ENCODE measurements around the gene CAPN3.

The CAPN3 gene

GRCh38 chr15:42356851-42357250 lies 2.5 kb upstream of the CAPN3 start:
- no peaks in the 10 kb centered on the region for H3K9me3 ChIP-seq (replicated peaks in 1 of 2; ENCODE audit: control insufficient read depth in 2 of 2, insufficient read depth in 1 of 2, low read depth in 1 of 2, low read length in 2 of 2)
- H3K27ac ChIP-seq (replicated peaks; ENCODE audit: low read length) = no peak overlapping the region
- H3K27me3 ChIP-seq (ENCODE audit: control insufficient read depth in 3 of 3, insufficient read depth in 3 of 3, low read depth in 1 of 3, low read length in 3 of 3) = no peaks in the 10 kb centered on the region
- no peak overlapping the region for H2AK5ac ChIP-seq (ENCODE audit: low read depth, low read length)
- H3K36me3 ChIP-seq (replicated peaks in 1 of 2; ENCODE audit: control insufficient read depth in 2 of 2, insufficient read depth in 2 of 2, low read length in 2 of 2) = peaks cover 0 to 3% of the 10 kb centered on the region in 2 donors
- no peak overlapping the region for H3K4me3 ChIP-seq (ENCODE audit: low read length in 2 of 2)
- H3K9ac ChIP-seq (ENCODE audit: low read depth, low read length, poor library complexity) = no peak overlapping the region
- DNase-seq (ENCODE audit: low spot score) = no peak
- no peak overlapping the region for H2BK120ac ChIP-seq (ENCODE audit: low read depth, low read length)
- H2BK12ac ChIP-seq (ENCODE audit: low read length) = no peak overlapping the region
- no CpG with 5 or more reads among the region's 5 CpGs for WGBS, 2 donors (ENCODE audit: extremely low coverage in 2 of 2, insufficient read length in 2 of 2, insufficient replicate concordance in 1 of 2)
- no peaks in the 10 kb centered on the region for H3K79me1 ChIP-seq (ENCODE audit: low read depth, low read length)
- H2BK15ac ChIP-seq (ENCODE audit: low read length) = no peak overlapping the region
- H4K8ac ChIP-seq (ENCODE audit: low read depth, low read length) = no peak overlapping the region
- no peak overlapping the region for H3K4me2 ChIP-seq (ENCODE audit: insufficient read depth, low read length, poor library complexity, severe bottlenecking)
- H2AFZ ChIP-seq (ENCODE audit: low read length) = no peak overlapping the region
- H3K14ac ChIP-seq (ENCODE audit: low read length) = no peak overlapping the region
- H3K18ac ChIP-seq (ENCODE audit: low read length) = no peak overlapping the region
- H3K4ac ChIP-seq (ENCODE audit: low read length) = no peak overlapping the region
- no peak overlapping the region for H4K91ac ChIP-seq (ENCODE audit: low read depth, low read length, poor library complexity)
- no peaks in the 10 kb centered on the region for H3K4me1 ChIP-seq (ENCODE audit: control insufficient read depth in 2 of 2, insufficient read depth in 1 of 2, low read depth in 1 of 2, low read length in 2 of 2)
- H2BK5ac ChIP-seq (ENCODE audit: low read length) = no peak overlapping the region
- H3K23ac ChIP-seq (ENCODE audit: low read depth, low read length, poor library complexity) = no peak overlapping the region

DNA sequence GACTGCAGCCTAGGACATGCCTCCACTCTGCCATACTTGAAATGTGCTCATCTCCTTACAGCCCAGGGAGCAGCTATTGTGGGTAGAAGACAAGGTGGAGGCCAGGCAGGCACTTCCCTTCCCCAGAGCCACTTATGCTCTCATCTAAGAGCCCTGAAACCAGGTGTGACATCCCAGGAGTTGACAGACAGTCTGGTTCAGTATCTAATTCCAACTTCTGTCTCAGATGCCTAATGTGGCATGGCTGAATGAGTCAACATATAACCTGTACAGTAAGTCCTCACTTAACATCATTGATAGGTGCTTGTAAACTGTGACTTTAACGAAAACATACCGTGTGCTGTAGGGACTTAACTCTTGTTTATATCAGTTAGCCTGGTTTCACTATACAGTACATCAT lies 1.2 kb upstream of the CAPN3 start:
- no CpG with 5 or more reads among the region's 2 CpGs for WGBS, 2 donors (ENCODE audit: extremely low coverage in 2 of 2, insufficient read length in 2 of 2, insufficient replicate concordance in 1 of 2)
- H3K27me3 ChIP-seq (ENCODE audit: control insufficient read depth in 3 of 3, insufficient read depth in 3 of 3, low read depth in 1 of 3, low read length in 3 of 3) = no peaks in the 10 kb centered on the region
- no peak overlapping the region for H4K91ac ChIP-seq (ENCODE audit: low read depth, low read length, poor library complexity)
- no peaks in the 10 kb centered on the region for H3K36me3 ChIP-seq (replicated peaks in 1 of 2; ENCODE audit: control insufficient read depth in 2 of 2, insufficient read depth in 2 of 2, low read length in 2 of 2)
- H3K14ac ChIP-seq (ENCODE audit: low read length) = no peak overlapping the region
- H2BK15ac ChIP-seq (ENCODE audit: low read length) = no peak overlapping the region
- H3K23ac ChIP-seq (ENCODE audit: low read depth, low read length, poor library complexity) = no peak overlapping the region
- no peak for DNase-seq (ENCODE audit: low spot score)
- H2AK5ac ChIP-seq (ENCODE audit: low read depth, low read length) = no peak overlapping the region
- H2BK5ac ChIP-seq (ENCODE audit: low read length) = no peak overlapping the region
- H3K79me1 ChIP-seq (ENCODE audit: low read depth, low read length) = no peaks in the 10 kb centered on the region
- H3K9me3 ChIP-seq (replicated peaks in 1 of 2; ENCODE audit: control insufficient read depth in 2 of 2, insufficient read depth in 1 of 2, low read depth in 1 of 2, low read length in 2 of 2) = no peaks in the 10 kb centered on the region
- H3K4me2 ChIP-seq (ENCODE audit: insufficient read depth, low read length, poor library complexity, severe bottlenecking) = no peak overlapping the region
- no peak overlapping the region for H2AFZ ChIP-seq (ENCODE audit: low read length)
- no peak overlapping the region for H3K4me3 ChIP-seq (ENCODE audit: low read length in 2 of 2)
- no peak overlapping the region for H3K18ac ChIP-seq (ENCODE audit: low read length)
- H3K4ac ChIP-seq (ENCODE audit: low read length) = no peak overlapping the region
- no peak overlapping the region for H3K27ac ChIP-seq (replicated peaks; ENCODE audit: low read length)
- no peak overlapping the region for H3K9ac ChIP-seq (ENCODE audit: low read depth, low read length, poor library complexity)
- no peaks in the 10 kb centered on the region for H3K4me1 ChIP-seq (ENCODE audit: control insufficient read depth in 2 of 2, insufficient read depth in 1 of 2, low read depth in 1 of 2, low read length in 2 of 2)
- H4K8ac ChIP-seq (ENCODE audit: low read depth, low read length) = no peak overlapping the region
- no peak overlapping the region for H2BK120ac ChIP-seq (ENCODE audit: low read depth, low read length)
- H2BK12ac ChIP-seq (ENCODE audit: low read length) = no peak overlapping the region

DNA sequence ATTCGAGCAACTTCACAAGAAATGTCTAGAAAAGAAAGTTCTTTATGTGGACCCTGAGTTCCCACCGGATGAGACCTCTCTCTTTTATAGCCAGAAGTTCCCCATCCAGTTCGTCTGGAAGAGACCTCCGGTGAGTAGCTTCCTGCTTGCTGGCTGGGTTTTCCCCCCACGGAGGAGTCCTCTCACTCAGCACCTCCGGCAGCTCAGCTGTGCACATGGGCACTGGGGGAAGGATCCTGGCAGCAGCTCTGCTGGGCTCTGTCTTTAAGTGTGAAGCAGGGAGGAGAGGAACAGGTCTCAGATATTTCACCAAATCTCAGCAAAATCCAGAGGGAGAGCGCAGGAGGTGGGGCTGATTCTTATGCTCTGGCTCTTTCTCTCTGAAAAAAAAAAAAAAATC lies 684 bp downstream of the CAPN3 start:
- Histone ChIP-seq H4K91ac (ENCODE audit: low read depth, low read length, poor library complexity) (no peak overlapping the region), H3K4me3 (ENCODE audit: low read length in 2 of 2) (no peak overlapping the region), H2BK120ac (ENCODE audit: low read depth, low read length) (no peak overlapping the region), H3K36me3 (replicated peaks in 1 of 2; ENCODE audit: control insufficient read depth in 2 of 2, insufficient read depth in 2 of 2, low read length in 2 of 2) (no peaks in the 10 kb centered on the region), H3K9me3 (replicated peaks in 1 of 2; ENCODE audit: control insufficient read depth in 2 of 2, insufficient read depth in 1 of 2, low read depth in 1 of 2, low read length in 2 of 2) (no peaks in the 10 kb centered on the region), H3K4me2 (ENCODE audit: insufficient read depth, low read length, poor library complexity, severe bottlenecking) (no peak overlapping the region), H3K4ac (ENCODE audit: low read length) (no peak overlapping the region), H3K18ac (ENCODE audit: low read length) (no peak overlapping the region), H2BK5ac (ENCODE audit: low read length) (no peak overlapping the region), H4K8ac (ENCODE audit: low read depth, low read length) (no peak overlapping the region), H2AK5ac (ENCODE audit: low read depth, low read length) (no peak overlapping the region), H3K79me1 (ENCODE audit: low read depth, low read length) (no peaks in the 10 kb centered on the region), H2BK15ac (ENCODE audit: low read length) (no peak overlapping the region), H3K27me3 (ENCODE audit: control insufficient read depth in 3 of 3, insufficient read depth in 3 of 3, low read depth in 1 of 3, low read length in 3 of 3) (no peaks in the 10 kb centered on the region), H3K9ac (ENCODE audit: low read depth, low read length, poor library complexity) (no peak overlapping the region), H2BK12ac (ENCODE audit: low read length) (no peak overlapping the region), H3K4me1 (ENCODE audit: control insufficient read depth in 2 of 2, insufficient read depth in 1 of 2, low read depth in 1 of 2, low read length in 2 of 2) (no peaks in the 10 kb centered on the region), H3K23ac (ENCODE audit: low read depth, low read length, poor library complexity) (no peak overlapping the region), H2AFZ (ENCODE audit: low read length) (no peak overlapping the region), H3K27ac (replicated peaks; ENCODE audit: low read length) (no peak overlapping the region), H3K14ac (ENCODE audit: low read length) (no peak overlapping the region)
- WGBS, 2 donors (ENCODE audit: extremely low coverage in 2 of 2, insufficient read length in 2 of 2, insufficient replicate concordance in 1 of 2) = no CpG with 5 or more reads among the region's 7 CpGs
- no peak for DNase-seq (ENCODE audit: low spot score)

DNA sequence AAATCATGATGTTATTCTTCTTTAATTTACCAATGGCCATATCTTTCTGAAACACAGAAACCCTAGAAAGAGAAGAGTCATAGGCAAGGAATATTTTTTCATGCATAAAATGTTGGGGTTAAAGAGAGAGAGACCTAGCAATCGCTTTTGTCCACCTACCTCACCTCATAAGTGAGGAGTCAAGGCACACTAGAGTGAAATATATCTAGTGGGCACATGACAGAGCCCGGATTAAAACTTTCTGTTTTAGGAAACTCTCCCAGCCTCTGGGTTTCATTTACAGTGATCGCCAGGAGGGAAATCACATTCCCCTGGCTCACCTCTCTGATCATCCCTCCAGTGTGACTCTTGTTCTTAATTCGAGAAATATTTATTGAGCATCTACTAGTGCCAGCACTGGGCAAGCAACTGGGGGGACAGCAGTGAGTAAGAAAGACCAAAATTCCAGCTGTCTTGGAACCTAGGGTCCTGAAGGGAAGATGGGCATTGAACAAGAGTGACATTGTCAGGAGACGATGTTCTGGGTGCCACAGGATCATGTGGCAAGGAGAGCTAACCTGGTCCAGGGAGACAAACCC lies 1.3 kb downstream of the CAPN3 start:
- no peak overlapping the region for H3K27ac ChIP-seq (replicated peaks; ENCODE audit: low read length)
- no peak overlapping the region for H2AFZ ChIP-seq (ENCODE audit: low read length)
- H3K27me3 ChIP-seq (ENCODE audit: control insufficient read depth in 3 of 3, insufficient read depth in 3 of 3, low read depth in 1 of 3, low read length in 3 of 3) = no peaks in the 10 kb centered on the region
- no peak overlapping the region for H2BK15ac ChIP-seq (ENCODE audit: low read length)
- H4K91ac ChIP-seq (ENCODE audit: low read depth, low read length, poor library complexity) = no peak overlapping the region
- no peak overlapping the region for H3K4me3 ChIP-seq (ENCODE audit: low read length in 2 of 2)
- no peak overlapping the region for H3K18ac ChIP-seq (ENCODE audit: low read length)
- no peak overlapping the region for H3K14ac ChIP-seq (ENCODE audit: low read length)
- no peaks in the 10 kb centered on the region for H3K9me3 ChIP-seq (replicated peaks in 1 of 2; ENCODE audit: control insufficient read depth in 2 of 2, insufficient read depth in 1 of 2, low read depth in 1 of 2, low read length in 2 of 2)
- no peaks in the 10 kb centered on the region for H3K36me3 ChIP-seq (replicated peaks in 1 of 2; ENCODE audit: control insufficient read depth in 2 of 2, insufficient read depth in 2 of 2, low read length in 2 of 2)
- no CpG with 5 or more reads among the region's 5 CpGs for WGBS, 2 donors (ENCODE audit: extremely low coverage in 2 of 2, insufficient read length in 2 of 2, insufficient replicate concordance in 1 of 2)
- H2AK5ac ChIP-seq (ENCODE audit: low read depth, low read length) = no peak overlapping the region
- H3K4ac ChIP-seq (ENCODE audit: low read length) = no peak overlapping the region
- no peak overlapping the region for H2BK120ac ChIP-seq (ENCODE audit: low read depth, low read length)
- no peak overlapping the region for H2BK5ac ChIP-seq (ENCODE audit: low read length)
- H3K23ac ChIP-seq (ENCODE audit: low read depth, low read length, poor library complexity) = no peak overlapping the region
- no peak overlapping the region for H3K9ac ChIP-seq (ENCODE audit: low read depth, low read length, poor library complexity)
- H3K4me2 ChIP-seq (ENCODE audit: insufficient read depth, low read length, poor library complexity, severe bottlenecking) = no peak overlapping the region
- H4K8ac ChIP-seq (ENCODE audit: low read depth, low read length) = no peak overlapping the region
- no peaks in the 10 kb centered on the region for H3K4me1 ChIP-seq (ENCODE audit: control insufficient read depth in 2 of 2, insufficient read depth in 1 of 2, low read depth in 1 of 2, low read length in 2 of 2)
- DNase-seq (ENCODE audit: low spot score) = no peak
- no peak overlapping the region for H2BK12ac ChIP-seq (ENCODE audit: low read length)
- H3K79me1 ChIP-seq (ENCODE audit: low read depth, low read length) = no peaks in the 10 kb centered on the region
